Measurements from ENCODE around the gene ZNF23. TPM values are rescaled to one million over a fixed set of nuclear protein-coding genes. Genes with fewer than 3 reads are reported as not detected.

The ZNF23 gene
- total RNA-seq, 3 donors from 2014 or later (not counting 1 experiment from before 2014, with no cell fraction given): 7.2 to 8.9 (median 7.8) TPM

DNA sequence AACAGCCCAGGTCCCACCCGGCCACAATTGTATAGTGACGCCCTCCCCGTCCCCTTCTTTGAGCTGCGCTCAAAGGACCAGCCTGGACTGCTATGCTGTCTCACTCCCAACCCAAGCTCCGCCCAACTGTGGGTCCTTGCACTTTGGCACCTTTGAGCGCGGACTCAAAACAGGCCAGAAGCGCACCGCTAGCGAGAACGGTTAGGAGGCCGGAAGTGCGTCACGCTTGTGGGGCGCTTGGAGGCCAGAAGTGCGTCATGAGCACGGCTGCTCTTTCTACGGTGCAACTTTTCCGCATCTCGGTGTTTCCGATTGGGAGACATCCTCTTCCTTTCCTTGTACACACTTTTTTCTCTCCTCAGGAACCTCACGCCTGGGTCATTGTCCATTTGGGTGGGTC, 27.1 kb upstream of the ZNF23 start, which contains the start of gene ZNF19:
Gene ZNF19 (minus strand): TSS at position 203 of the 400 bp plus-strand sequence. CDS start 7,210 bp downstream, outside the sequence.
- Mint-ChIP-seq H3K27ac (no peak within 1 kb of the TSS), H3K9me3 (no peaks in the 10 kb centered on the region), H3K4me3 (no peak within 1 kb of the TSS), H3K27me3 (ENCODE audit: low read depth in 2 of 2) (peaks cover 4 to 7% of the 10 kb centered on the region in 2 donors), H3K36me3 (no peaks in the 10 kb centered on the region), H3K4me1 (peaks cover 0 to 7% of the 10 kb centered on the region in 2 donors)
- Histone ChIP-seq H3K36me3 (ENCODE audit: control insufficient read depth, insufficient read depth, low read length) (no peaks in the 10 kb centered on the region), H3K9me3 (ENCODE audit: control insufficient read depth, insufficient read depth, low read length) (no peaks in the 10 kb centered on the region), H3K27me3 (ENCODE audit: control insufficient read depth, insufficient read depth, low read length) (no peaks in the 10 kb centered on the region), H3K4me3 (ENCODE audit: low read length) (no peak within 1 kb of the TSS), H3K4me1 (ENCODE audit: control insufficient read depth, insufficient read depth, low read length) (peaks cover 3% of the 10 kb centered on the region), H3K27ac (ENCODE audit: low read length) (no peak within 1 kb of the TSS)
- no peak for TF ChIP-seq CTCF (IDR thresholded peaks at IDR 0.05)
- ATAC-seq (no peak), DNase-seq (no peak)
- 95% methylated on average over 22 of the region's 22 CpGs for WGBS (ENCODE audit: insufficient coverage)
- intact Hi-C loops (cut with micrococcal nuclease): no loop called here

GRCh38 chr16:71484006-71484893, 22.2 kb upstream of the ZNF23 start:
- H3K36me3 Mint-ChIP-seq: no peaks in the 10 kb centered on the region
- Histone ChIP-seq H3K4me1 (ENCODE audit: control insufficient read depth, insufficient read depth, low read length) (peaks cover 7% of the 10 kb centered on the region), H3K9me3 (ENCODE audit: control insufficient read depth, insufficient read depth, low read length) (no peaks in the 10 kb centered on the region), H3K27me3 (ENCODE audit: control insufficient read depth, insufficient read depth, low read length) (no peaks in the 10 kb centered on the region), H3K4me3 (ENCODE audit: low read length) (peak overlapping the region; percentile 66), H3K27ac (ENCODE audit: low read length) (peak overlapping the region; percentile 85), H3K36me3 (ENCODE audit: control insufficient read depth, insufficient read depth, low read length) (no peaks in the 10 kb centered on the region)
- DNase-seq (peak; percentile 69 to 95), ATAC-seq (peak; percentile 81 to 91 (median 91))
- TF ChIP-seq CTCF (IDR thresholded peaks at IDR 0.05): no peak
- peaks cover 0 to 4% of the 10 kb centered on the region in 2 donors for H3K27me3 Mint-ChIP-seq (ENCODE audit: low read depth in 2 of 2)
- peak overlapping the region; percentile 82 to 86 for H3K27ac Mint-ChIP-seq
- H3K4me1 Mint-ChIP-seq: peaks cover 7 to 16% of the 10 kb centered on the region in 2 donors
- no peaks in the 10 kb centered on the region for H3K9me3 Mint-ChIP-seq
- WGBS (ENCODE audit: insufficient coverage): under 1% methylated on average over 44 of the region's 44 CpGs
- peak overlapping the region; percentile 71 for H3K4me3 Mint-ChIP-seq
- intact Hi-C loops (cut with micrococcal nuclease): loop anchor here (1.0 kb wide), 1 partner anchor 22 kb away; the partner anchor contains the start of gene ZNF23

DNA sequence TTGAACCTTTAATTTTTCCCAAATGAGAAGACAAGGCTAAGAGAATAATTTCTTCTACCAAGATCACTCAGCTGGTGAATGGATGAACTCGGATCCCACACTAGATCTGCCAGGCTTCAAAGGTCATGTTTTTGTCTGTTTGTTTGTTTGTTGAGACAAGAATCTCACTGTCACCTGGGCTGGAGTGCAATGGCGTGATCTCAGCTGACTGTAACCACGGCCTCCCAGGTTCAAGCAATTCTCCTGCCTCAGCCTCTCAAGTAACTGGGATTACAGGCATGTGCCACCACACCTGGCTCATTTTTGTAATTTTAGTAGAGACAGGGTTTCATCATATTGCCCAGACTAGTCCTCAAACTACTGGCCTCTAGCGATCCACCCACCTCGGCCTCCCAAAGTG, 20.5 kb upstream of the ZNF23 start:
- Histone ChIP-seq H3K27ac (ENCODE audit: low read length) (no peak overlapping the region), H3K9me3 (ENCODE audit: control insufficient read depth, insufficient read depth, low read length) (no peaks in the 10 kb centered on the region), H3K36me3 (ENCODE audit: control insufficient read depth, insufficient read depth, low read length) (no peaks in the 10 kb centered on the region), H3K4me3 (ENCODE audit: low read length) (no peak overlapping the region), H3K4me1 (ENCODE audit: control insufficient read depth, insufficient read depth, low read length) (peaks cover 7% of the 10 kb centered on the region), H3K27me3 (ENCODE audit: control insufficient read depth, insufficient read depth, low read length) (no peaks in the 10 kb centered on the region)
- Mint-ChIP-seq H3K9me3 (no peaks in the 10 kb centered on the region), H3K27me3 (ENCODE audit: low read depth in 2 of 2) (peaks cover 0 to 4% of the 10 kb centered on the region in 2 donors), H3K4me3 (no peak overlapping the region), H3K36me3 (no peaks in the 10 kb centered on the region), H3K27ac (peak overlapping the region in 1 of 2 donors; percentile 20), H3K4me1 (peaks cover 7 to 16% of the 10 kb centered on the region in 2 donors)
- no peak for TF ChIP-seq CTCF (IDR thresholded peaks at IDR 0.05)
- DNase-seq: no peak
- no peak for ATAC-seq
- 90% methylated on average over 5 of the region's 5 CpGs for WGBS (ENCODE audit: insufficient coverage)
- intact Hi-C loops (cut with micrococcal nuclease): no loop called here
